Astrocyte (in vitro differentiated cells and primary cell): ENCODE measurements around the gene TAF4. TPM values are rescaled to one million over a fixed set of nuclear protein-coding genes. Genes with fewer than 3 reads are reported as not detected.

Experiments used
- DNase-seq: peaks from one replicate; pipeline ENCODE4 v3.0.0-alpha.2; 2010; ENCODE audit warnings: low read depth
- FAIRE-seq: peaks from 2 replicates; lab custom pipeline; 2011; peaks lifted over from hg19 to GRCh38; lab: Jason Lieb, UNC
- H2AFZ ChIP-seq: 2 replicates; pipeline ENCODE4 v1.6.0; 2012; ENCODE audit warnings: low read depth, low read length, inconsistent platforms
- H3K27ac ChIP-seq: 2 replicates; pipeline ENCODE4 v1.5.1; 2011; ENCODE audit warnings: low read depth, low read length, inconsistent platforms
- H3K27me3 ChIP-seq: 2 replicates; pipeline ENCODE4 v1.6.0; 2011; ENCODE audit warnings: low read length, inconsistent platforms; ENCODE audit not compliant: insufficient read depth
- H3K36me3 ChIP-seq: 2 replicates; pipeline ENCODE4 v1.5.1; 2011; ENCODE audit warnings: low read length, inconsistent platforms; ENCODE audit not compliant: insufficient read depth
- H3K4me1 ChIP-seq: 2 replicates; pipeline ENCODE4 v1.5.1; 2011; ENCODE audit warnings: low read length, inconsistent platforms; ENCODE audit not compliant: insufficient read depth
- H3K4me2 ChIP-seq: 2 replicates; pipeline ENCODE4 v1.6.0; 2012; ENCODE audit warnings: low read length, inconsistent platforms
- H3K4me3 ChIP-seq: 2 replicates; pipeline ENCODE4 v1.5.1; 2011; ENCODE audit warnings: low read depth, mild to moderate bottlenecking, low read length, inconsistent platforms; ENCODE audit not compliant: insufficient read depth
- H3K79me2 ChIP-seq: 2 replicates; pipeline ENCODE4 v1.6.0; 2012; ENCODE audit warnings: mild to moderate bottlenecking, low read length, inconsistent platforms; ENCODE audit not compliant: insufficient read depth
- H3K9ac ChIP-seq: 2 replicates; pipeline ENCODE4 v1.6.0; 2012; ENCODE audit warnings: mild to moderate bottlenecking, low read length, inconsistent platforms
- H3K9me3 ChIP-seq: 2 replicates; pipeline ENCODE4 v1.5.1; 2012; ENCODE audit warnings: low read depth, mild to moderate bottlenecking, low read length, inconsistent platforms; ENCODE audit not compliant: insufficient read depth
- H4K20me1 ChIP-seq: 2 replicates; pipeline ENCODE4 v1.6.0; 2012; ENCODE audit warnings: low read length, inconsistent platforms; ENCODE audit not compliant: insufficient read depth
- H3K27ac Mint-ChIP-seq: one replicate; pipeline ENCODE4 v1.8.0; 2021; ENCODE audit warnings: mild to moderate bottlenecking, mixed read lengths; ENCODE audit not compliant: unreplicated experiment
- H3K27me3 Mint-ChIP-seq: one replicate; pipeline ENCODE4 v1.8.0; 2021; ENCODE audit warnings: low read depth, mixed read lengths; ENCODE audit not compliant: unreplicated experiment
- H3K36me3 Mint-ChIP-seq: one replicate; pipeline ENCODE4 v1.8.0; 2021; ENCODE audit warnings: low read depth, mixed read lengths; ENCODE audit not compliant: unreplicated experiment
- H3K4me1 Mint-ChIP-seq: one replicate; pipeline ENCODE4 v1.8.0; 2021; ENCODE audit warnings: low read depth, mixed read lengths; ENCODE audit not compliant: unreplicated experiment
- H3K4me3 Mint-ChIP-seq: one replicate; pipeline ENCODE4 v1.8.0; 2021; ENCODE audit warnings: mild to moderate bottlenecking, moderate library complexity, mixed read lengths; ENCODE audit not compliant: unreplicated experiment
- H3K9me3 Mint-ChIP-seq: one replicate; pipeline ENCODE4 v1.8.0; 2021; ENCODE audit warnings: mild to moderate bottlenecking, mixed read lengths; ENCODE audit not compliant: unreplicated experiment
- CTCF ChIP-seq: IDR thresholded peaks from 2 replicates; pipeline ENCODE4 v1.5.1; 2011; ENCODE audit warnings: low read depth, mild to moderate bottlenecking, inconsistent platforms, low read length, moderate library complexity; ENCODE audit not compliant: insufficient read depth
- EZH2 ChIP-seq: IDR thresholded peaks from 2 replicates; pipeline ENCODE4 v1.6.1; 2012; ENCODE audit warnings: mild to moderate bottlenecking, low read length, inconsistent platforms; ENCODE audit not compliant: insufficient read depth
- total RNA-seq: library from RNA; stranded (reverse); gene quantifications from 2 replicates; pipeline ENCODE4 v1.2.1, GENCODE V29; 2021

Gene TAF4
- total RNA-seq, 1 donor from 2014 or later, result 11.8 TPM

GRCh38 chr20:62007127-62007647 lies 58.5 kb downstream of the TAF4 start:
- Mint-ChIP-seq H3K4me3 (no peak overlapping the region), H3K27ac (no peak overlapping the region), H3K4me1 (peaks cover 2% of the 10 kb centered on the region), H3K27me3 (no peaks in the 10 kb centered on the region), H3K36me3 (peaks cover 8% of the 10 kb centered on the region), H3K9me3 (no peaks in the 10 kb centered on the region)
- Histone ChIP-seq H3K79me2 (no peaks in the 10 kb centered on the region), H3K9me3 (no peaks in the 10 kb centered on the region), H3K4me2 (no peak overlapping the region), H3K9ac (no peak overlapping the region), H3K36me3 (peaks cover 4% of the 10 kb centered on the region), H3K27ac (no peak overlapping the region), H3K4me3 (no peak overlapping the region), H3K4me1 (no peaks in the 10 kb centered on the region), H2AFZ (no peak overlapping the region), H3K27me3 (no peaks in the 10 kb centered on the region), H4K20me1 (peaks cover 22% of the 10 kb centered on the region)
- FAIRE-seq (no peak), DNase-seq (no peak)
- TF ChIP-seq CTCF, result no peak
- no peak for TF ChIP-seq EZH2

- no peak overlapping the region for H3K9ac ChIP-seq
- H3K27ac Mint-ChIP-seq, result no peak overlapping the region
- H3K4me2 ChIP-seq, result no peak overlapping the region
- no peak overlapping the region for H3K27ac ChIP-seq
- no peaks in the 10 kb centered on the region for H3K79me2 ChIP-seq
- H3K27me3 ChIP-seq, result no peaks in the 10 kb centered on the region
- peaks cover 2% of the 10 kb centered on the region for H3K4me1 Mint-ChIP-seq
- no peaks in the 10 kb centered on the region for H3K27me3 Mint-ChIP-seq
- H3K9me3 Mint-ChIP-seq, result no peaks in the 10 kb centered on the region
- FAIRE-seq (no peak), DNase-seq (no peak)
- peaks cover 15% of the 10 kb centered on the region for H4K20me1 ChIP-seq
- H2AFZ ChIP-seq, result no peak overlapping the region
- H3K4me3 ChIP-seq, result no peak overlapping the region
- no peaks in the 10 kb centered on the region for H3K9me3 ChIP-seq
- TF ChIP-seq EZH2 (no peak), CTCF (no peak)
- no peak overlapping the region for H3K4me3 Mint-ChIP-seq
- H3K36me3 ChIP-seq, result peaks cover 6% of the 10 kb centered on the region
- H3K4me1 ChIP-seq, result no peaks in the 10 kb centered on the region
- H3K36me3 Mint-ChIP-seq, result peaks cover 15% of the 10 kb centered on the region
These were observed 59.2 kb downstream of the TAF4 start for GRCh38 chr20:62006482-62006881.

GRCh38 chr20:62004614-62005013 lies 61.1 kb downstream of the TAF4 start:
- Mint-ChIP-seq H3K27me3 (no peaks in the 10 kb centered on the region), H3K9me3 (no peaks in the 10 kb centered on the region), H3K36me3 (peaks cover 22% of the 10 kb centered on the region), H3K4me1 (no peaks in the 10 kb centered on the region), H3K4me3 (no peak overlapping the region), H3K27ac (no peak overlapping the region)
- Histone ChIP-seq H3K27me3 (no peaks in the 10 kb centered on the region), H3K9ac (no peak overlapping the region), H3K4me3 (no peak overlapping the region), H2AFZ (no peak overlapping the region), H3K79me2 (no peaks in the 10 kb centered on the region), H3K27ac (no peak overlapping the region), H3K9me3 (no peaks in the 10 kb centered on the region), H3K36me3 (peaks cover 13% of the 10 kb centered on the region), H3K4me2 (no peak overlapping the region), H3K4me1 (no peaks in the 10 kb centered on the region), H4K20me1 (no peaks in the 10 kb centered on the region)
- DNase-seq (no peak), FAIRE-seq (no peak)
- TF ChIP-seq EZH2, result no peak
- TF ChIP-seq CTCF, result no peak
